IMR-90 (cell line): ENCODE data around the gene ZPBP2. TPM values are rescaled to one million over a fixed set of nuclear protein-coding genes. Genes with fewer than 3 reads are reported as not detected.

ENCODE experiments used
- ATAC-seq: fragments of 200-7000 bp; cut with Tn5 transposase; 2 replicates; pipeline ENCODE4 v1.9.1; 2020; ENCODE audit warnings: low read depth, mild to moderate bottlenecking, moderate library complexity
- BruUV-seq: library from RNA; stranded (reverse); fragments of 400-500 nt; replicated peaks from 2 replicates; lab custom pipeline; 2021; lab: Mats Ljungman, UMichigan
- CTCF ChIA-PET: fragments of 300-600 bp; formaldehyde crosslinking; extraction: SDS; loops from one replicate; lab custom pipeline; 2021; ENCODE audit warnings: antibody characterized with exemption; lab: Yijun Ruan, JAX
- POLR2A ChIA-PET: fragments of 300-600 bp; sonication (Branson Sonifier 250); formaldehyde crosslinking; loops from one replicate; lab custom pipeline; 2022; ENCODE audit warnings: antibody characterized with exemption; ENCODE audit not compliant: unreplicated experiment; lab: Charles Lee
- DNase-seq: peaks from one replicate; pipeline ENCODE4 v3.0.0; 2013
- H2AFZ ChIP-seq: replicated peaks from 2 replicates; pipeline ENCODE3; 2013; ENCODE audit warnings: low read length, mild to moderate bottlenecking; ENCODE audit not compliant: poor library complexity
- H2AK5ac ChIP-seq: 2 replicates; pipeline ENCODE4 v1.6.1; 2013; ENCODE audit warnings: low read depth, low read length, inconsistent platforms
- H2AK9ac ChIP-seq: replicated peaks from 2 replicates; pipeline ENCODE3; 2013; ENCODE audit warnings: mild to moderate bottlenecking, low read depth, low read length, moderate library complexity; ENCODE audit not compliant: poor library complexity
- H2BK120ac ChIP-seq: 2 replicates; pipeline ENCODE4 v1.6.1; 2013; ENCODE audit warnings: low read depth, low read length, inconsistent platforms
- H2BK15ac ChIP-seq: 3 replicates; pipeline ENCODE4 v1.6.1; 2013; ENCODE audit warnings: low read depth, low read length, inconsistent platforms
- H2BK20ac ChIP-seq: 2 replicates; pipeline ENCODE4 v1.6.1; 2013; ENCODE audit warnings: low read depth, mild to moderate bottlenecking, inconsistent platforms, low read length, moderate library complexity
- H2BK5ac ChIP-seq: 2 replicates; pipeline ENCODE4 v1.6.1; 2013; ENCODE audit warnings: mild to moderate bottlenecking, low read depth, low read length, inconsistent platforms; ENCODE audit not compliant: poor library complexity, severe bottlenecking
- H3K14ac ChIP-seq: replicated peaks from 2 replicates; pipeline ENCODE4 v1.6.1; 2013; ENCODE audit warnings: low read depth, low read length, inconsistent platforms
- H3K18ac ChIP-seq: 2 replicates; pipeline ENCODE4 v1.6.1; 2013; ENCODE audit warnings: low read depth, low read length, control low read depth
- H3K23ac ChIP-seq: 2 replicates; pipeline ENCODE4 v1.6.1; 2013; ENCODE audit warnings: low read depth, low read length, inconsistent platforms
- H3K27ac ChIP-seq: 2 replicates; pipeline ENCODE4 v1.5.1; 2013; ENCODE audit warnings: mild to moderate bottlenecking, control low read depth, low read length; ENCODE audit not compliant: insufficient read depth
- H3K27me3 ChIP-seq: 2 replicates; pipeline ENCODE4 v1.6.1; 2013; ENCODE audit warnings: low read length; ENCODE audit not compliant: control insufficient read depth, insufficient read depth
- H3K36me3 ChIP-seq: 2 replicates; pipeline ENCODE4 v1.6.1; 2013; ENCODE audit warnings: low read length, mixed read lengths; ENCODE audit not compliant: control insufficient read depth, insufficient read depth
- H3K4ac ChIP-seq: 2 replicates; pipeline ENCODE4 v1.6.1; 2013; ENCODE audit warnings: low read depth, low read length, inconsistent platforms
- H3K4me1 ChIP-seq: 2 replicates; pipeline ENCODE4 v1.6.1; 2013; ENCODE audit warnings: low read length, mixed read lengths; ENCODE audit not compliant: control insufficient read depth, insufficient read depth
- H3K4me2 ChIP-seq: 2 replicates; pipeline ENCODE4 v1.6.1; 2013; ENCODE audit warnings: low read depth, mild to moderate bottlenecking, control low read depth, low read length, moderate library complexity
- H3K4me3 ChIP-seq: 2 replicates; pipeline ENCODE4 v1.5.1; 2013; ENCODE audit warnings: low read depth, mild to moderate bottlenecking, control low read depth, low read length, moderate library complexity; ENCODE audit not compliant: insufficient read depth
- H3K56ac ChIP-seq: 2 replicates; pipeline ENCODE4 v1.6.1; 2013; ENCODE audit warnings: low read length, inconsistent platforms; ENCODE audit not compliant: insufficient read depth; ENCODE audit errors: extremely low read depth
- H3K79me1 ChIP-seq, 2 experiments: 2 replicates each; pipeline ENCODE4 v1.6.1; 2013; ENCODE audit warnings: low read length in 2 of 2, inconsistent platforms in 1 of 2, low read depth in 1 of 2
- H3K9ac ChIP-seq: 2 replicates; pipeline ENCODE4 v1.6.1; 2013; ENCODE audit warnings: low read depth, low read length, control low read depth
- H3K9me1 ChIP-seq: 2 replicates; pipeline ENCODE4 v1.6.1; 2013; ENCODE audit warnings: low read length, inconsistent platforms; ENCODE audit not compliant: insufficient read depth
- H3K9me3 ChIP-seq: 2 replicates; pipeline ENCODE4 v1.6.1; 2013; ENCODE audit warnings: low read length; ENCODE audit not compliant: control insufficient read depth, insufficient read depth
- H4K20me1 ChIP-seq: 2 replicates; pipeline ENCODE4 v1.6.1; 2013; ENCODE audit warnings: low read length, inconsistent platforms; ENCODE audit not compliant: insufficient read depth
- H4K5ac ChIP-seq: 2 replicates; pipeline ENCODE4 v1.6.1; 2013; ENCODE audit warnings: mild to moderate bottlenecking, low read depth, low read length, control low read depth
- H4K8ac ChIP-seq, 2 experiments: 2 replicates each; pipeline ENCODE4 v1.6.1; 2013; ENCODE audit warnings: low read depth in 2 of 2, low read length in 2 of 2, control low read depth in 1 of 2, inconsistent platforms in 1 of 2
- H4K91ac ChIP-seq: 2 replicates; pipeline ENCODE4 v1.6.1; 2013; ENCODE audit warnings: low read depth, low read length, inconsistent platforms; ENCODE audit not compliant: insufficient read depth
- BHLHE40 ChIP-seq: fragments of 150-350 bp; IDR thresholded peaks from 2 replicates; pipeline ENCODE4 v1.6.1; 2016; ENCODE audit warnings: mild to moderate bottlenecking, low read depth, low read length
- CEBPB ChIP-seq: IDR thresholded peaks from 2 replicates; pipeline ENCODE4 v1.6.1; 2012; ENCODE audit warnings: low read depth, low read length, improper control_type of control experiment
- CHD1 ChIP-seq: IDR thresholded peaks from 2 replicates; pipeline ENCODE4 v1.6.1; 2012; ENCODE audit warnings: low read depth, low read length, improper control_type of control experiment
- FOS ChIP-seq: fragments of 150-350 bp; IDR thresholded peaks from 2 replicates; pipeline ENCODE4 v1.6.1; 2016; ENCODE audit warnings: low read depth, low read length
- MAFK ChIP-seq: IDR thresholded peaks from 2 replicates; pipeline ENCODE4 v1.6.1; 2012; ENCODE audit warnings: low read depth, low read length, improper control_type of control experiment
- MXI1 ChIP-seq: IDR thresholded peaks from 2 replicates; pipeline ENCODE4 v1.6.1; 2012; ENCODE audit warnings: low read depth, mild to moderate bottlenecking, low read length, moderate library complexity, borderline replicate concordance
- NFE2L2 ChIP-seq: fragments of 150-350 bp; IDR thresholded peaks from 2 replicates; pipeline ENCODE4 v1.6.1; 2016; ENCODE audit warnings: low read depth, mild to moderate bottlenecking, low read length
- RCOR1 ChIP-seq: IDR thresholded peaks from 2 replicates; pipeline ENCODE4 v1.6.1; 2012; ENCODE audit warnings: mild to moderate bottlenecking, low read length, improper control_type of control experiment; ENCODE audit not compliant: insufficient replicate concordance
- WGBS, 2 experiments: methylation state at CpG; one replicate each; pipeline versions ENCODE4 v1.1.5 to v1.1.7; 2013; ENCODE audit warnings: missing lambda C conversion rate in 2 of 2; ENCODE audit not compliant: insufficient read length in 1 of 2; ENCODE audit errors: extremely low coverage in 2 of 2; 5-methylcytosine and 5-hydroxymethylcytosine counted together
- dilution Hi-C: fragments of 300-500 bp; cut with HindIII; formaldehyde crosslinking; loops from one replicate; pipeline ENCODE4 v1.14.3; 2018; ENCODE audit warnings: low sequenced_read_pairs; ENCODE audit not compliant: unreplicated experiment
- in situ Hi-C: fragments of 300-500 bp; cut with MboI; formaldehyde crosslinking; loops from 3 replicates; pipeline ENCODE4 v1.14.3; 2019; ENCODE audit warnings: low sequenced_read_pairs, inconsistent platforms, mixed read lengths
- intact Hi-C: fragments of 100-400 bp; cut with micrococcal nuclease; formaldehyde crosslinking; loops from 2 replicates; pipeline ENCODE4 v1.10.0; 2022
- polyA plus RNA-seq, 3 experiments: library from polyadenylated mRNA; depleted of rRNA; stranded (reverse); fragments of >200 nt; gene quantifications; 2 replicates each; pipeline ENCODE4 v1.2.3, GENCODE V29; 2012; ENCODE audit warnings: low replicate concordance in 1 of 3
- total RNA-seq: library from RNA; depleted of rRNA; stranded (reverse); fragments of >200 nt; gene quantifications from 2 replicates; pipeline ENCODE4 v1.2.3, GENCODE V29; 2012

The ZPBP2 gene
- total and polyA plus RNA-seq, 2 of the 4 experiments (the other 2 are of a cell fraction), result not detected

DNA sequence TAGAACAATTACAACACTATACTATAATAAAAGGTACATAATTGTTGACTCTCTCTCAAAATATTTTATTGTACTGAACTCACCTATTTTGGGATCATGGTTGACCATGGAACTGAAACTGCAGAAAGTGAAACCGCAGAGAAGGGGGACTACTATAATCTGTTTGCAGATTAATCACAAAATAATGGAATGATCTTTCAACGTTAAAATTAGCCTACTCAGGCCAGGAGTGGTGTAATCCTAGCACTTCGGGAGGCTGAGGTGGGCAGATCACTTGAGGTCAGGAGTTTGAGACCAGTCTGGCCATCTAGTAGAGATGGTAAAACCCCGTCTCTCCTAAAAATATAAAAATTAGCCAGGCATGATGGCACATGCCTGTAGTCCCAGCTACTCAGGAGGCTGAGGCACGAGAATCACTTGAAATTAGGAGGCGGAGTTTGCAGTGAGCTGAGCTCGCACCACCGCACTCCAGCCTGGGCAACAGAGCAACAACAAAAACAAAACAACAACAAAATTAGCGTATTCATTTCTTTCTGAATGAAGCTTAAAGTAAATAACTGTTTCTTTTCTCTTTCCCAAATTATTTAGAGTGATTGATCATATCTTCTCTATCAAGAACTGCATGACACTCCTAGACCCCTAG, 49.5 kb upstream of the ZPBP2 start:
- Histone ChIP-seq H3K9me1 (no peaks in the 10 kb centered on the region), H3K4me3 (no peak overlapping the region), H4K5ac (no peak overlapping the region), H3K9ac (no peak overlapping the region), H3K79me1 (no peaks in the 10 kb centered on the region), H2BK120ac (no peak overlapping the region), H2AK9ac (no peak overlapping the region), H2AFZ (no peak overlapping the region), H4K91ac (no peak overlapping the region), H3K4me2 (no peak overlapping the region), H4K8ac (no peak overlapping the region), H2AK5ac (no peak overlapping the region), H3K36me3 (no peaks in the 10 kb centered on the region), H3K27ac (no peak overlapping the region), H2BK20ac (no peak overlapping the region), H4K20me1 (no peaks in the 10 kb centered on the region), H2BK15ac (no peak overlapping the region), H3K4me1 (no peaks in the 10 kb centered on the region), H3K18ac (no peak overlapping the region), H3K56ac (no peak overlapping the region), H3K4ac (no peak overlapping the region), H3K23ac (no peak overlapping the region), H3K9me3 (peaks cover 1% of the 10 kb centered on the region), H3K27me3 (peaks cover 27% of the 10 kb centered on the region), H2BK5ac (no peak overlapping the region), H3K14ac (no peak overlapping the region)
- WGBS, 2 experiments, result no CpG with 5 or more reads among the region's 9 CpGs
- CTCF ChIA-PET, result interaction anchor here (0.6 kb wide), 1 partner anchor 161 kb away, joined by 3 read pairs; no protein-coding TSS in a partner anchor
- intact Hi-C loops, result no loop called here
- TF ChIP-seq MAFK, result no peak
- TF ChIP-seq NFE2L2, result no peak
- no peak for TF ChIP-seq MXI1
- no peak for TF ChIP-seq FOS
- no peak for TF ChIP-seq CEBPB
- no peak for TF ChIP-seq BHLHE40
- no peak for TF ChIP-seq CHD1
- TF ChIP-seq RCOR1, result no peak
- in situ Hi-C loops, result no loop called here
- no peak for ATAC-seq
- no peak for DNase-seq
- dilution Hi-C loops, result no loop called here
- no TSS peak for BruUV-seq
- POLR2A ChIA-PET, result no interaction called here
